ENCODE results near the gene OSBPL1A.

Gene OSBPL1A

GRCh38 chr18:24341361-24341760 lies 56.3 kb downstream of the OSBPL1A start:
- DNase-seq (ENCODE audit: low read depth, low spot score) = no peak

GRCh38 chr18:24333084-24333483 lies 64.5 kb downstream of the OSBPL1A start:
- no peak for DNase-seq (ENCODE audit: low read depth, low spot score)

GRCh38 chr18:24326211-24326610 lies 71.4 kb downstream of the OSBPL1A start:
- DNase-seq (ENCODE audit: low read depth, low spot score) = no peak

GRCh38 chr18:24322584-24323136 lies 75.0 kb downstream of the OSBPL1A start:
- no peak for DNase-seq (ENCODE audit: low read depth, low spot score)

GRCh38 chr18:24321071-24321470 lies 76.6 kb downstream of the OSBPL1A start:
- DNase-seq (ENCODE audit: low read depth, low spot score) = no peak

GRCh38 chr18:24319757-24320156 lies 77.9 kb downstream of the OSBPL1A start:
- DNase-seq (ENCODE audit: low read depth, low spot score) = no peak

- DNase-seq (ENCODE audit: low read depth, low spot score) = no peak
Observed at GRCh38 chr18:24317370-24317769, 80.3 kb downstream of the OSBPL1A start.

- DNase-seq (ENCODE audit: low read depth, low spot score) = no peak
Observed at GRCh38 chr18:24315170-24315569, 82.5 kb downstream of the OSBPL1A start.

GRCh38 chr18:24306201-24306600 lies 91.4 kb downstream of the OSBPL1A start:
- no peak for DNase-seq (ENCODE audit: low read depth, low spot score)

- DNase-seq (ENCODE audit: low read depth, low spot score) = no peak
Observed at GRCh38 chr18:24300703-24301102, 96.9 kb downstream of the OSBPL1A start.

GRCh38 chr18:24296276-24296675 lies 101.3 kb downstream of the OSBPL1A start:
- DNase-seq (ENCODE audit: low read depth, low spot score) = no peak

GRCh38 chr18:24293254-24293653 lies 104.4 kb downstream of the OSBPL1A start:
- DNase-seq (ENCODE audit: low read depth, low spot score) = no peak

- no peak for DNase-seq (ENCODE audit: low read depth, low spot score)
Observed at GRCh38 chr18:24278591-24278990, 119.0 kb downstream of the OSBPL1A start.

GRCh38 chr18:24277516-24278195 lies 120.0 kb downstream of the OSBPL1A start:
- no peak for DNase-seq (ENCODE audit: low read depth, low spot score)

- DNase-seq (ENCODE audit: low read depth, low spot score) = no peak
Observed at GRCh38 chr18:24276994-24277393, 120.6 kb downstream of the OSBPL1A start.

- DNase-seq (ENCODE audit: low read depth, low spot score) = no peak
Observed at GRCh38 chr18:24274837-24275236, 122.8 kb downstream of the OSBPL1A start.

GRCh38 chr18:24273596-24273995 lies 124.0 kb downstream of the OSBPL1A start:
- DNase-seq (ENCODE audit: low read depth, low spot score) = no peak

- DNase-seq (ENCODE audit: low read depth, low spot score) = no peak
Observed at GRCh38 chr18:24272229-24272525, 125.4 kb downstream of the OSBPL1A start.

- peak; percentile 67 for DNase-seq (ENCODE audit: low read depth, low spot score)
Observed at GRCh38 chr18:24271381-24272228, 126.0 kb downstream of the OSBPL1A start.

- DNase-seq (ENCODE audit: low read depth, low spot score) = no peak
Observed at GRCh38 chr18:24270937-24271380, 126.7 kb downstream of the OSBPL1A start.

- DNase-seq (ENCODE audit: low read depth, low spot score) = no peak
Observed at GRCh38 chr18:24270358-24270936, 127.2 kb downstream of the OSBPL1A start.

GRCh38 chr18:24268784-24269550 lies 128.7 kb downstream of the OSBPL1A start:
- no peak for DNase-seq (ENCODE audit: low read depth, low spot score)
